Testis (tissue), 2 donors: ENCODE measurements around the gene CEACAM3.

ENCODE experiments used
- CTCF ChIP-seq, 3 experiments: fragments of 450-650 bp in 2 of 3; fragments of 200-600 bp in 1 of 3; sonication (generic) in 1 of 3; IDR thresholded peaks; one replicate each; pipeline ENCODE4 v1.5.1; 2016 to 2019; ENCODE audit warnings: antibody characterized with exemption in 3 of 3, mild to moderate bottlenecking in 2 of 3, moderate library complexity in 1 of 3
- POLR2A ChIP-seq: fragments of 450-650 bp; IDR thresholded peaks from one replicate; pipeline ENCODE4 v1.6.1; 2017; ENCODE audit warnings: antibody characterized with exemption, mild to moderate bottlenecking, moderate library complexity

- no peak for TF ChIP-seq POLR2A
- TF ChIP-seq CTCF (IDR thresholded peaks at IDR 0.05), result no peak
These were observed 52.3 kb downstream of the CEACAM3 start for GRCh38 chr19:41848666-41849065.
